Adrenal gland (tissue), 5 donors: ENCODE measurements around the gene YWHAB.

Experiments
- POLR2A ChIP-seq, 2 donors: fragments of 450-650 bp; IDR thresholded peaks; one replicate each; pipeline ENCODE4 v1.6.1; 2017; ENCODE audit warnings: antibody characterized with exemption in 2 of 2, mild to moderate bottlenecking in 2 of 2, moderate library complexity in 1 of 2
- TF ChIP-seq, protein P1 (sequence below), 6 experiments: fragments of 450-650 bp in 4 of 6; fragments of 200-600 bp in 2 of 6; sonication (generic) in 1 of 6; IDR thresholded peaks; 1 replicate in 5 of 6; 2 replicates in 1 of 6; pipeline versions ENCODE4 v1.5.1 to v1.8.0; 2016 to 2021; ENCODE audit warnings: antibody characterized with exemption in 6 of 6, mild to moderate bottlenecking in 2 of 6, moderate library complexity in 1 of 6
- donor health status: DM: no; HTN: no; CAD: no.

DNA sequence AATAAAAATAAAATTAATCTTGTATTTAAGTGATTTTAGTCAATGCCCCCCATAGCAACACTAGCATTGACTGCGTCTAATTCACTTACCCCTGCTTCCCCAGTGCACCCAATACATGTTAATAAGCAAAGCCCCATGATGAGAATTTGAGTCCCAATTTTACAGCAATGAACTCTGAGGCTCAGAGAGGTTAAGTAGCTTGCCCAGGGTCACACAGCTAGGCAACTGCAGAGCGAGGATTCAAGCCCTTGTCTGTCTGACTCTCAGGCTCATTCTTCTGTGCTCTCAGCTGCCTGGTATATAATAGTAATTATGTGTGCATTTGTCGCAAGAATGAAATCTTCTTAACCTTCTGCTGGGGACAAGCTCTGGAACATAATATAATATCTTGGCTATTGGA is 32.8 kb downstream of the YWHAB start:
- TF ChIP-seq, protein P1, sequence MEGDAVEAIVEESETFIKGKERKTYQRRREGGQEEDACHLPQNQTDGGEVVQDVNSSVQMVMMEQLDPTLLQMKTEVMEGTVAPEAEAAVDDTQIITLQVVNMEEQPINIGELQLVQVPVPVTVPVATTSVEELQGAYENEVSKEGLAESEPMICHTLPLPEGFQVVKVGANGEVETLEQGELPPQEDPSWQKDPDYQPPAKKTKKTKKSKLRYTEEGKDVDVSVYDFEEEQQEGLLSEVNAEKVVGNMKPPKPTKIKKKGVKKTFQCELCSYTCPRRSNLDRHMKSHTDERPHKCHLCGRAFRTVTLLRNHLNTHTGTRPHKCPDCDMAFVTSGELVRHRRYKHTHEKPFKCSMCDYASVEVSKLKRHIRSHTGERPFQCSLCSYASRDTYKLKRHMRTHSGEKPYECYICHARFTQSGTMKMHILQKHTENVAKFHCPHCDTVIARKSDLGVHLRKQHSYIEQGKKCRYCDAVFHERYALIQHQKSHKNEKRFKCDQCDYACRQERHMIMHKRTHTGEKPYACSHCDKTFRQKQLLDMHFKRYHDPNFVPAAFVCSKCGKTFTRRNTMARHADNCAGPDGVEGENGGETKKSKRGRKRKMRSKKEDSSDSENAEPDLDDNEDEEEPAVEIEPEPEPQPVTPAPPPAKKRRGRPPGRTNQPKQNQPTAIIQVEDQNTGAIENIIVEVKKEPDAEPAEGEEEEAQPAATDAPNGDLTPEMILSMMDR (IDR thresholded peaks at IDR 0.05): no peak
- TF ChIP-seq POLR2A (IDR thresholded peaks at IDR 0.05): no peak
